GM15510 (cell line): ENCODE measurements around the gene VPREB1.

ENCODE experiments used
- POLR2A ChIP-seq: IDR thresholded peaks from 3 replicates; pipeline ENCODE4 v1.6.1; 2011; ENCODE audit warnings: borderline replicate concordance; ENCODE audit not compliant: insufficient read length; ENCODE audit errors: extremely low read depth

VPREB1 gene

GRCh38 chr22:22244316-22245250, at the start of gene VPREB1:
TSS of gene VPREB1 (plus strand) at chr22:22244786. CDS start at chr22:22244814, 28 bp downstream.
- no peak for TF ChIP-seq POLR2A

GRCh38 chr22:22194931-22195264, 49.7 kb upstream of the VPREB1 start:
- no peak for TF ChIP-seq POLR2A

GRCh38 chr22:22195265-22196017, 49.1 kb upstream of the VPREB1 start:
- no peak for TF ChIP-seq POLR2A

DNA sequence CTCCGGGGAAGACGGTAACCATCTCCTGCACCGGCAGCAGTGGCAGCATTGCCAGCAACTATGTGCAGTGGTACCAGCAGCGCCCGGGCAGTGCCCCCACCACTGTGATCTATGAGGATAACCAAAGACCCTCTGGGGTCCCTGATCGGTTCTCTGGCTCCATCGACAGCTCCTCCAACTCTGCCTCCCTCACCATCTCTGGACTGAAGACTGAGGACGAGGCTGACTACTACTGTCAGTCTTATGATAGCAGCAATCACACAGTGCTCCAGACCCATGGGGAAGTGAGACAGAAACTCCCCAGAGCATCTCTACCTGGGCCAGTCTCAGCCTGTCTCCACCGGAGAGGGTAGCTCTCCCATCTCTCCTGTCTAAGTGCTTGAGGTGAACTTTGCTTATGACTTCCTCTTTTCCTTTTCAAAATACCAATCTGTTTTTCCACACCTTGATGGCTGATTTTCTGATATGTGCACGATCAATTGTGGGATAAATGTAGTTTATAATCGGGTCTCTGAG, 48.5 kb upstream of the VPREB1 start:
- TF ChIP-seq POLR2A = no peak

GRCh38 chr22:22196833-22197477, 47.6 kb upstream of the VPREB1 start:
- TF ChIP-seq POLR2A = no peak

GRCh38 chr22:22197993-22198402, 46.6 kb upstream of the VPREB1 start:
- no peak for TF ChIP-seq POLR2A

DNA sequence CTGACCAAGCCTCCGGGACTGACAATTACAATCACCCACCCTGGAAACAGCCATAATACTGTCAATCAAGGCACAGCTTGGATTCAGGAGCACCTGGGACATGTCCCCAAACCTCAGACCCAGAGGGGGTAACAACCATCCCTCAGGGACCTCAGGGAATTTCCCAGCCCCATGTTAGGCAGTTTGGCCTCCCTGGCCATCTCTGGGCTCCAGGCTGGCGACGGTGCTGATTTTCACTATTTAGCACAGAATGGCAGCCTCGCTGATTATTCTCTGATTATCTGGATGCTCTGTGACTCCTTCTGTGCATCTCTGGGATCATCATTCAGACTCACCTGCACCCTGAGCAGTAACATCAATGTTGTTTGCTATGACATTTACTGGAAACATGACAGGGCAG, 45.8 kb upstream of the VPREB1 start:
- TF ChIP-seq POLR2A = no peak

GRCh38 chr22:22199634-22200033, 45.0 kb upstream of the VPREB1 start:
- no peak for TF ChIP-seq POLR2A

DNA sequence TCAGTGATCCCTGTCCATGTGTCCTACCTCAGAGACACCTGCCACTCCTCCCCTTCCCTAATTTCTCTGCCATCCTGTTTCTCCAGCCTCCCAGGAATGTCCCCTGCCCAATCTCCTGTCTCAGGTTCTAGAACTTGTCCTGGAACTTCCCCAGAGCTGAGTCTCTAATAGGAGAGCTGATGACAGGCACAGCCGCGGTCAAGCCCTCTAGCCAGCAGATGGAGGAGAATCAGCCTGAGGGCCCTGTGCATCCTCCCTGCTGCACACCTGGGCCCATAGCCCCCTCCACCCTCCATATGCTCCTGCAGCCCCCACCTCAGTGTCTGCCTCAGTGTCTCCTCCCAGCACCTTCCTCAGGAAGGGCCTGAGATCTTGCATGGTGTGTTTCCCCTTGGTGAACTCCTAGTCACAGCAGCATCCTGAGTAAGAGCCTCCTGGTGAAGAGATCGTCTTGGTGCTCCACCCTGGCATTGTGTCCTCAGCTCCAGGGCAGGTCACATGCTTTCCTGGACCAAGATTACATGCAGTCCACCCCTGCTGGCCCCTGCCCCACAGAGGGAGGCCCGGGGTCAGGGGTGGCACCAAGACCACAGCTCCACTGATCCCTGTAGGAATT, 43.9 kb upstream of the VPREB1 start:
- no peak for TF ChIP-seq POLR2A

DNA sequence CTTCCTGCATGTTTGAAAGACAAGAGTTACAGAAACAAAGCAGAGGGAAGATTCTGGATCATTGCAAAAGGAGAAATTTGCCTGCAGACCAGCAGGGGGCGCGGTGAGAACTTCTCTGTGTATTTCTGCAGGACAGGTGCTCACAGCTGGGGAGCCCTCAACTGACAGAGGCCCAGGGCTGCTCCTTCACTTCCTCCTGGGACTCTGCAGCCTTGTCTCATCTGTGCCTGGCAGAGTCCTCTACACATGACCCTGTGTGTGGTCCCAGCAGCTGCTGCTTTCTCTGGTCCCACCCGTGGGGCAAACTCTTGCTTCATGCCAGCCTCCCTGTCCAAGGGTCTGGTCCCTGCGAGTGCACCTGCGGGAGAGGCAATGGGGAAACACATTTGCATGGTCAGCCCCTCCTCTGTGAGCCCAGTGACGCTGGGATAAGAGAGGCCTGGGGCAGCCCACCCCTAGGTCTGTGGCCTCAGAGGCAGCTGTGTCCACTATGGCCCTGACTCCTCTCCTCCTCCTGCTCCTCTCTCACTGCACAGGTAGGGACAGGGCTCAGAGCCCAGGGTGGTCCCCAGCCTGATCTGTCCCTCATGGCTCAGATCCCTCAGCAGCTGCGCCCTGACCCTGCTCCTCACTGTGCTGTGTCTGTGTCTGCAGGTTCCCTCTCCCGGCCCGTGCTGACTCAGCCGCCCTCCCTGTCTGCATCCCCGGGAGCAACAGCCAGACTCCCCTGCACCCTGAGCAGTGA, 43.2 kb upstream of the VPREB1 start:
- TF ChIP-seq POLR2A = no peak

DNA sequence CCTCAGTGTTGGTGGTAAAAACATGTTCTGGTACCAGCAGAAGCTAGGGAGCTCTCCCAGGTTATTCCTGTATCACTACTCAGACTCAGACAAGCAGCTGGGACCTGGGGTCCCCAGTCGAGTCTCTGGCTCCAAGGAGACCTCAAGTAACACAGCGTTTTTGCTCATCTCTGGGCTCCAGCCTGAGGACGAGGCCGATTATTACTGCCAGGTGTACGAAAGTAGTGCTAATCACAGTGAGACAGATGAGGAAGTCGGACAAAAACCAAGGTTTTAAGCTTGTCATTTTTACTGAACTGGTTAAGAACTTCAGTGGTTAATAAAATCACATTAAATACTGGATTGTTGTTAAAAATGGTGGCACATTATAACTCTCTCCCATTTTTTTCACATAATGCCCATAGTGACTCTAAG, 42.6 kb upstream of the VPREB1 start:
- TF ChIP-seq POLR2A = no peak

DNA sequence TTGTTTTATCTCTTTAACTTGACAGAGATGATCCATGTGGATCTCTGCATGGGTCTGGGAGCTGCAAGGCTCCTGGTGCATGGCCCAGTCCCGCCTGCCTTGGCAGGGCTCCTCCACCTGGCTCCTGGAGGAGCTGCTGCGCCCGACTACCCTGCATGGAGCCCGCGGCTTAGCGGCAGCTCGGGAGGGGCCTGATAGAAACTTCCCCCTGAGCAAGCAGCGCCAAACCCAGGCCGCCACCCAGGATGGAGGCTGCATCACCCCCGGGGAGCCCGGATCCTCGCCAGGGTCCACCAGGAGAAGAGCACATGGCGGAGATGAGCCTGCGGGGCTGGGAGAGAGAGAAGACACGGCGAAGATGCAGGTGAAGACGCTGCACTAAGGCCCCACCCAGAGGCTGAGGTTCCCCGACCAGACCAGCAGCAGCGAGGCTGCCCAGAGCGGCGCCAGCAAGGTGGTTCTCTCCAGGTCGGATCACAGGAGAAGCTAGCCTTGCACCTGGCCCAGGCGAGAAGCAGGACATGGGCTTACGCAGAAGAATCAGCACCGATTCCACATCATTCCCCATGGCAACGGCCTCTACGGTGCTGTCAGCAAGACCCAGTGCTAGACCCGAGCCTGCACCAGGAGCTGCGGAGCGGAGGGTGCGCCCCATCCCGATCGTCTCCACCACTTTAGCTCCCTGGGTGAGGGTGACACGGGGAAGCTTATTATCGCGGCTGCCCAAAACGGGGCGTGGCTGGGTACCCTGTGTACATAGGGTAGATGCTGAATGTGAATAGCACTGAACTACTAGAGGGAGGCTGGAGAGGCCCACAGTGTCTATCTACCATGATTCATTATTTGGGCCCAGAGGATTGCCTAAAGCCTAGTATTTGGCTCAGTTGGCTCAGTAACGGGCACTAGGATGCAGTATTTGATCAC, 41.3 kb upstream of the VPREB1 start:
- TF ChIP-seq POLR2A = no peak
